ENCODE data around the gene OIT3.

DNA sequence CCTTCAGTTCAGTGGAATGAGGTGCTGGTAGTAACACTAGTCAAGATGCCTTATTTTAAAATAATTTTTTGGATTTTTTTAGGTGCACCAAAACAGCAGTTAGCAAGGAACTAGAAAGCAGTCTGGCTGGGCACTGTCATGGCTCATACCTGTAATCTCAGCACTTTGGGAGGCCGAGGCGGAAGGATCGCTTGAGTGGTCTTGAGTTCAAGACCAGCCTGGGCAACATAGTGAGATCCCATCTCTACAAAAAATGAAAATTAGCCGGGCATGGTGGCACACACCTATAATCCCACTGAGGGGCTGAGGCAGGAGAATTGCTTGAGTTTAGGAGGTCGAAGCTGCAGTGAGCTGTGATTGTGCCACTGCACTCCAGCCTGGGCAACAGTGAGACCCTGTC, 35.3 kb downstream of the OIT3 start:
- TF ChIP-seq, protein P1, sequence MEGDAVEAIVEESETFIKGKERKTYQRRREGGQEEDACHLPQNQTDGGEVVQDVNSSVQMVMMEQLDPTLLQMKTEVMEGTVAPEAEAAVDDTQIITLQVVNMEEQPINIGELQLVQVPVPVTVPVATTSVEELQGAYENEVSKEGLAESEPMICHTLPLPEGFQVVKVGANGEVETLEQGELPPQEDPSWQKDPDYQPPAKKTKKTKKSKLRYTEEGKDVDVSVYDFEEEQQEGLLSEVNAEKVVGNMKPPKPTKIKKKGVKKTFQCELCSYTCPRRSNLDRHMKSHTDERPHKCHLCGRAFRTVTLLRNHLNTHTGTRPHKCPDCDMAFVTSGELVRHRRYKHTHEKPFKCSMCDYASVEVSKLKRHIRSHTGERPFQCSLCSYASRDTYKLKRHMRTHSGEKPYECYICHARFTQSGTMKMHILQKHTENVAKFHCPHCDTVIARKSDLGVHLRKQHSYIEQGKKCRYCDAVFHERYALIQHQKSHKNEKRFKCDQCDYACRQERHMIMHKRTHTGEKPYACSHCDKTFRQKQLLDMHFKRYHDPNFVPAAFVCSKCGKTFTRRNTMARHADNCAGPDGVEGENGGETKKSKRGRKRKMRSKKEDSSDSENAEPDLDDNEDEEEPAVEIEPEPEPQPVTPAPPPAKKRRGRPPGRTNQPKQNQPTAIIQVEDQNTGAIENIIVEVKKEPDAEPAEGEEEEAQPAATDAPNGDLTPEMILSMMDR (IDR thresholded peaks at IDR 0.05): no peak
- TF ChIP-seq SIN3A (IDR thresholded peaks at IDR 0.05; ENCODE audit: borderline replicate concordance, insufficient read depth, low read depth, low read length) (no peak), POLR2AphosphoS5 (IDR thresholded peaks at IDR 0.05; ENCODE audit: low read depth, low read length) (no peak)
